Neural progenitor cell (in vitro differentiated cells): ENCODE data around the gene WDR53. TPM values are rescaled to one million over a fixed set of nuclear protein-coding genes. Genes with fewer than 3 reads are reported as not detected.
"Not testable (repeated sequence)": the region's sequence is repeated elsewhere in the genome, so short reads cannot be mapped to it uniquely, and the experiment has no call there.

ENCODE experiments used
- DNase-seq: peaks from one replicate; pipeline ENCODE4 v3.0.0-alpha.2; 2016; ENCODE audit warnings: low spot score
- H2AFZ ChIP-seq: fragments of 200-600 bp; sonication (generic); replicated peaks from 2 replicates; pipeline ENCODE4 v1.6.1; 2016; ENCODE audit warnings: antibody characterized with exemption
- H3F3A ChIP-seq: fragments of 200-600 bp; sonication (generic); 2 replicates; pipeline ENCODE4 v1.6.1; 2016; ENCODE audit warnings: antibody characterized with exemption, low read depth
- H3K27ac ChIP-seq: fragments of 200-600 bp; sonication (generic); 2 replicates; pipeline ENCODE4 v1.5.1; 2016; ENCODE audit warnings: mild to moderate bottlenecking
- H3K27me3 ChIP-seq: fragments of 200-600 bp; sonication (generic); 2 replicates; pipeline ENCODE4 v1.6.1; 2016; ENCODE audit warnings: mild to moderate bottlenecking, moderate library complexity
- H3K36me3 ChIP-seq: fragments of 200-600 bp; sonication (generic); 2 replicates; pipeline ENCODE4 v1.5.1; 2016
- H3K4me1 ChIP-seq: fragments of 200-600 bp; sonication (generic); 2 replicates; pipeline ENCODE4 v1.6.1; 2016; ENCODE audit warnings: mixed run types
- H3K4me2 ChIP-seq: fragments of 200-600 bp; sonication (generic); 2 replicates; pipeline ENCODE4 v1.6.1; 2016
- H3K4me3 ChIP-seq: fragments of 200-600 bp; sonication (generic); 2 replicates; pipeline ENCODE4 v1.5.1; 2016
- H3K79me2 ChIP-seq: fragments of 200-600 bp; sonication (generic); 2 replicates; pipeline ENCODE4 v1.6.1; 2016; ENCODE audit warnings: low read depth
- H3K9ac ChIP-seq: fragments of 200-600 bp; sonication (generic); 2 replicates; pipeline ENCODE4 v1.6.1; 2016
- H3K9me3 ChIP-seq: fragments of 200-600 bp; sonication (generic); 2 replicates; pipeline ENCODE4 v1.5.1; 2016; ENCODE audit warnings: low read depth
- H4K20me1 ChIP-seq: fragments of 200-600 bp; sonication (generic); 2 replicates; pipeline ENCODE4 v1.6.1; 2016; ENCODE audit warnings: low read depth
- H3K27ac Mint-ChIP-seq: 3 replicates; pipeline ENCODE4 v1.8.0; 2021; ENCODE audit warnings: mixed read lengths
- H3K27me3 Mint-ChIP-seq: 2 replicates; pipeline ENCODE4 v1.8.0; 2022; ENCODE audit warnings: low read depth, mild to moderate bottlenecking, inconsistent platforms, moderate library complexity, mixed read lengths; ENCODE audit not compliant: insufficient read depth
- H3K36me3 Mint-ChIP-seq: 3 replicates; pipeline ENCODE4 v1.8.0; 2021; ENCODE audit warnings: mixed read lengths
- H3K4me1 Mint-ChIP-seq: 3 replicates; pipeline ENCODE4 v1.8.0; 2021; ENCODE audit warnings: mixed read lengths
- H3K4me3 Mint-ChIP-seq: 3 replicates; pipeline ENCODE4 v1.8.0; 2021; ENCODE audit warnings: mild to moderate bottlenecking, moderate library complexity, mixed read lengths
- H3K9me3 Mint-ChIP-seq: 3 replicates; pipeline ENCODE4 v1.8.0; 2020; ENCODE audit warnings: mixed read lengths
- EZH2 ChIP-seq: fragments of 200-600 bp; sonication (generic); IDR thresholded peaks from 2 replicates; pipeline ENCODE4 v1.6.1; 2017; ENCODE audit warnings: antibody characterized with exemption, mild to moderate bottlenecking, moderate library complexity
- EZH2phosphoT487 ChIP-seq: fragments of 200-600 bp; sonication (generic); IDR thresholded peaks from 2 replicates; pipeline ENCODE4 v1.6.1; 2017; ENCODE audit warnings: antibody characterized with exemption
- total RNA-seq: library from RNA; depleted of rRNA; stranded (reverse); fragments of >200 nt; gene quantifications from 2 replicates; pipeline ENCODE4 v1.2.3, GENCODE V29; 2015; ENCODE audit warnings: low replicate concordance
- TF ChIP-seq, protein P1 (sequence below): fragments of 200-600 bp; sonication (generic); IDR thresholded peaks from 2 replicates; pipeline ENCODE4 v1.5.1; 2017; ENCODE audit warnings: antibody characterized with exemption, mild to moderate bottlenecking

Gene WDR53
- 9.3 and 9.7 TPM in 2 replicates for total RNA-seq

DNA sequence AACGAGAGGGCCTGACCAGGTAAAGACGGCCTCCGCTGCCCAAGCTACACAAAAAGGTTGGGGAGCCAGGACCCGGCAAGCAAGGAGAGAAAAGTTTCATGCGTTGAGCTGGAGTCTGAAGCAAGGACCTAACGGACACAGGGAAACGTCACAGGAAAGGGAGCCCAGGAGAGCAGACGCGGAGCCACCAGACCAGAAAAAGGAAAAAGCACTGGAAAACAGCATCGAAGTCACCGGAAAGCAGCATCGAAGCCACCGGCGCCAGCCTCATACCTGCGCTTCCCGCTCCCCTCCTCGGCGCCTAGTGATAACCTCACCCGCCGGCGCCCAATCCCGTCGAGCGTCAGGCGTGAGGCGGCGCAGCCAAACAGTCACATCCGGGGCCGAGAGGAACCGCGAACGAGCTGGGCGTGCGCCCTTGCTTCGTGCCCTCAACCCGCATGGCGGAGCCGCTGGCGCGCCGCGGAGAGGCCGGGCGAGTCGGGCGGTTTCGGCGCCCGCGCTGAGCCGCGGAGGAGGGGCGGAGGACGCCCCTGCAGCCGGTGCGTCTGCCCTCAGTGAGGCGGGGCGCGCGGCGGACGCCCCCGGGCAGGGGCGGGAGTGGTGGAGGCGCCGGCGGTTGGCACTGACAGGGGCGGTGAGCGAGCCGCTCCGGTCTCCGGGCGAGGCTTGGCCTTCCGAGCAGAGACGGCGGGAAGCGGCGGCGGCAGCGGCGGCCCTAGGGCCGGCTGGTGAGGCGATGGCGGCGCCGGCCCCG is at the start of gene WDR53, which contains the start of gene FBXO45:
Gene WDR53 (minus strand): TSS at position 309 of the 757 bp plus-strand sequence. CDS start 7,079 bp downstream, outside the sequence.
Gene FBXO45 (plus strand): TSS at position 415 of the 757 bp plus-strand sequence. CDS start 325 bp downstream, at position 740.
- Mint-ChIP-seq H3K9me3 (no peaks in the 10 kb centered on the region), H3K4me3 (peak within 1 kb of the TSS; percentile 98), H3K36me3 (peaks cover 2% of the 10 kb centered on the region), H3K27me3 (peaks cover 2% of the 10 kb centered on the region), H3K4me1 (peaks cover 23% of the 10 kb centered on the region), H3K27ac (peak within 1 kb of the TSS; percentile 81)
- H3K9ac ChIP-seq = peak within 1 kb of the TSS; percentile 89
- peak within 1 kb of the TSS; percentile 97 for H3K4me2 ChIP-seq
- peaks cover 66% of the 10 kb centered on the region for H3K79me2 ChIP-seq
- peaks cover 9% of the 10 kb centered on the region for H4K20me1 ChIP-seq
- peak within 1 kb of the TSS; percentile 96 for H2AFZ ChIP-seq
- no peaks in the 10 kb centered on the region for H3K27me3 ChIP-seq
- no peaks in the 10 kb centered on the region for H3K36me3 ChIP-seq
- H3F3A ChIP-seq = no peaks in the 10 kb centered on the region
- no peaks in the 10 kb centered on the region for H3K9me3 ChIP-seq
- TF ChIP-seq EZH2phosphoT487 (no peak), EZH2 (no peak)
- TF ChIP-seq, protein P1, sequence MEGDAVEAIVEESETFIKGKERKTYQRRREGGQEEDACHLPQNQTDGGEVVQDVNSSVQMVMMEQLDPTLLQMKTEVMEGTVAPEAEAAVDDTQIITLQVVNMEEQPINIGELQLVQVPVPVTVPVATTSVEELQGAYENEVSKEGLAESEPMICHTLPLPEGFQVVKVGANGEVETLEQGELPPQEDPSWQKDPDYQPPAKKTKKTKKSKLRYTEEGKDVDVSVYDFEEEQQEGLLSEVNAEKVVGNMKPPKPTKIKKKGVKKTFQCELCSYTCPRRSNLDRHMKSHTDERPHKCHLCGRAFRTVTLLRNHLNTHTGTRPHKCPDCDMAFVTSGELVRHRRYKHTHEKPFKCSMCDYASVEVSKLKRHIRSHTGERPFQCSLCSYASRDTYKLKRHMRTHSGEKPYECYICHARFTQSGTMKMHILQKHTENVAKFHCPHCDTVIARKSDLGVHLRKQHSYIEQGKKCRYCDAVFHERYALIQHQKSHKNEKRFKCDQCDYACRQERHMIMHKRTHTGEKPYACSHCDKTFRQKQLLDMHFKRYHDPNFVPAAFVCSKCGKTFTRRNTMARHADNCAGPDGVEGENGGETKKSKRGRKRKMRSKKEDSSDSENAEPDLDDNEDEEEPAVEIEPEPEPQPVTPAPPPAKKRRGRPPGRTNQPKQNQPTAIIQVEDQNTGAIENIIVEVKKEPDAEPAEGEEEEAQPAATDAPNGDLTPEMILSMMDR = no peak
- peak; percentile 98 for DNase-seq
- peaks cover 13% of the 10 kb centered on the region for H3K4me1 ChIP-seq
- H3K27ac ChIP-seq = peak within 1 kb of the TSS; percentile 28
- H3K4me3 ChIP-seq = peak within 1 kb of the TSS; percentile 83

- Histone ChIP-seq H3K4me3 (no peak overlapping the region), H3K4me2 (no peak overlapping the region), H3K27ac (no peak overlapping the region), H3K9ac (no peak overlapping the region), H3K9me3 (no peaks in the 10 kb centered on the region), H3K27me3 (no peaks in the 10 kb centered on the region), H3K79me2 (no peaks in the 10 kb centered on the region), H2AFZ (no peak overlapping the region), H3K36me3 (no peaks in the 10 kb centered on the region), H4K20me1 (no peaks in the 10 kb centered on the region), H3F3A (peaks cover 28% of the 10 kb centered on the region), H3K4me1 (peaks cover 23% of the 10 kb centered on the region)
- peaks cover 2% of the 10 kb centered on the region for H3K27me3 Mint-ChIP-seq
- H3K9me3 Mint-ChIP-seq = no peaks in the 10 kb centered on the region
- H3K4me1 Mint-ChIP-seq = peaks cover 29% of the 10 kb centered on the region
- H3K36me3 Mint-ChIP-seq = no peaks in the 10 kb centered on the region
- TF ChIP-seq EZH2 (no peak), EZH2phosphoT487 (no peak)
- TF ChIP-seq, protein P1 = no peak
- H3K4me3 Mint-ChIP-seq = no peak overlapping the region
- DNase-seq = no peak
- H3K27ac Mint-ChIP-seq = peak overlapping the region; percentile 70
Measured at GRCh38 chr3:196617256-196617655, 48.9 kb upstream of the WDR53 start.

DNA sequence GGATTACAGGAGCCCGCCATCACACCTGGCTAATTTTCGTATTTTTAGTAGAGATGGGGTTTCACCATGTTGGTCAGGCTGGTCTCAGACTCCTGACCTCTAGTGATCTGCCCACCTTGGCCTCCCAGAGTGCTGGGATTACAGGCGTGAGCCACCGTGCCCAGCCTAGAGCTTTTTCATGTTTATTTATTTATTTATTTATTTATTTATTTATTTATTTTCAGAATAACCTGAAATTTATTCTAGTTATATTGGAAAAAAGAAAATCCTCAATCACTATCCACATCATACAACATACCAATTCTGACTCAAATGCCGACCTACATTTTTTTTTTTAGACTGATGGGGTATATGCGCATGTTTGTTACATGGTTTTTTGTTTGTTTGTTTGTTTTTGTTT is 46.9 kb upstream of the WDR53 start:
- H3K27me3 ChIP-seq, H3K27ac ChIP-seq, H3K36me3 Mint-ChIP-seq, H3K4me3 Mint-ChIP-seq, DNase-seq, H3K79me2 ChIP-seq, H3K36me3 ChIP-seq, H2AFZ ChIP-seq, H3K9ac ChIP-seq, H4K20me1 ChIP-seq, H3K9me3 Mint-ChIP-seq, H3K4me3 ChIP-seq, H3K9me3 ChIP-seq, H3K4me2 ChIP-seq, H3K27me3 Mint-ChIP-seq, H3K27ac Mint-ChIP-seq: not testable (repeated sequence)
- Histone ChIP-seq H3F3A (peaks cover 20% of the 10 kb centered on the region), H3K4me1 (peaks cover 15% of the 10 kb centered on the region)
- peaks cover 22% of the 10 kb centered on the region for H3K4me1 Mint-ChIP-seq
